Natural killer cell (primary cell): ENCODE data around the gene ANKS3. TPM values are rescaled to one million over a fixed set of nuclear protein-coding genes. Genes with fewer than 3 reads are reported as not detected.
"Not testable (repeated sequence)": the region's sequence is repeated elsewhere in the genome, so short reads cannot be mapped to it uniquely, and the experiment has no call there.

ENCODE experiments used
- ATAC-seq, 3 donors: fragments of 150-1000 bp in 2 of 3; fragments of 200-7000 bp in 1 of 3; cut with Tn5 transposase; 1 replicate in 1 of 3; 2 replicates in 2 of 3; pipeline ENCODE4 v1.10.0; 2021; ENCODE audit warnings: mild to moderate bottlenecking in 2 of 3, moderate library complexity in 2 of 3
- DNase-seq, 2 donors: peaks; one replicate each; pipeline versions ENCODE4 v3.0.0 to v3.0.0-alpha.2; 2013 to 2021; ENCODE audit warnings: mixed read lengths in 1 of 2
- H3K27ac ChIP-seq: one replicate; pipeline ENCODE4 v1.5.1; 2013; ENCODE audit warnings: mild to moderate bottlenecking, low read length
- H3K27me3 ChIP-seq: one replicate; pipeline ENCODE4 v1.6.1; 2013; ENCODE audit warnings: low read length; ENCODE audit not compliant: control insufficient read depth, insufficient read depth
- H3K36me3 ChIP-seq: one replicate; pipeline ENCODE4 v1.6.1; 2013; ENCODE audit warnings: low read length; ENCODE audit not compliant: control insufficient read depth, insufficient read depth
- H3K4me1 ChIP-seq: one replicate; pipeline ENCODE4 v1.6.1; 2013; ENCODE audit warnings: low read length; ENCODE audit not compliant: control insufficient read depth, insufficient read depth
- H3K4me3 ChIP-seq: one replicate; pipeline ENCODE4 v1.5.1; 2013; ENCODE audit warnings: low read length
- H3K9me3 ChIP-seq: one replicate; pipeline ENCODE4 v1.6.1; 2013; ENCODE audit warnings: low read length; ENCODE audit not compliant: control insufficient read depth, insufficient read depth
- H3K27ac Mint-ChIP-seq, 2 donors: one replicate each; pipeline ENCODE4 v1.8.0; 2022; ENCODE audit warnings: mild to moderate bottlenecking in 2 of 2, mixed read lengths in 2 of 2, moderate library complexity in 1 of 2
- H3K27me3 Mint-ChIP-seq, 2 donors: one replicate each; pipeline ENCODE4 v1.8.0; 2022; ENCODE audit warnings: low read depth in 2 of 2, mixed read lengths in 2 of 2
- H3K36me3 Mint-ChIP-seq: one replicate; pipeline ENCODE4 v1.8.0; 2022; ENCODE audit warnings: mixed read lengths
- H3K4me1 Mint-ChIP-seq, 2 donors: one replicate each; pipeline ENCODE4 v1.8.0; 2022; ENCODE audit warnings: mixed read lengths in 2 of 2
- H3K4me3 Mint-ChIP-seq: one replicate; pipeline ENCODE4 v1.8.0; 2022; ENCODE audit warnings: mild to moderate bottlenecking, moderate library complexity, mixed read lengths
- H3K9me3 Mint-ChIP-seq, 2 donors: one replicate each; pipeline ENCODE4 v1.8.0; 2022; ENCODE audit warnings: mixed read lengths in 2 of 2
- WGBS: methylation state at CpG from one replicate; pipeline ENCODE4 v1.1.7; 2013; ENCODE audit warnings: missing lambda C conversion rate; ENCODE audit not compliant: insufficient coverage; 5-methylcytosine and 5-hydroxymethylcytosine counted together
- intact Hi-C: fragments of 100-400 bp; cut with micrococcal nuclease; formaldehyde crosslinking; loops from one replicate; pipeline ENCODE4 v1.14.2; 2022
- total RNA-seq, 4 donors: library from RNA; stranded (reverse); fragments of 120-200 nt in 1 of 4; gene quantifications; one replicate each; pipeline versions ENCODE4 v1.2.3 to v1.2.4, GENCODE V29; 2013 to 2022
- TF ChIP-seq, protein P1 (sequence below): fragments of 200-600 bp; IDR thresholded peaks from one replicate; pipeline ENCODE4 v1.8.0; 2022; ENCODE audit warnings: antibody characterized with exemption

ANKS3 gene
- total RNA-seq, 3 donors from 2014 or later (not counting 1 experiment from before 2014, with no cell fraction given), result 19.7 to 20.8 (median 20.5) TPM

- intact Hi-C loops, result no loop called here
- Mint-ChIP-seq H3K27me3 (no peaks in the 10 kb centered on the region), H3K9me3 (no peaks in the 10 kb centered on the region), H3K36me3 (no peaks in the 10 kb centered on the region), H3K27ac (no peak overlapping the region), H3K4me1 (peaks cover 20 to 32% of the 10 kb centered on the region in 2 donors), H3K4me3 (no peak overlapping the region)
- Histone ChIP-seq H3K9me3 (no peaks in the 10 kb centered on the region), H3K27ac (no peak overlapping the region), H3K27me3 (no peaks in the 10 kb centered on the region), H3K4me1 (peaks cover 13% of the 10 kb centered on the region), H3K4me3 (no peak overlapping the region), H3K36me3 (peaks cover 41% of the 10 kb centered on the region)
- ATAC-seq (no peak), DNase-seq (no peak)
- WGBS, result 84% methylated on average over 13 of the region's 13 CpGs
- TF ChIP-seq, protein P1, sequence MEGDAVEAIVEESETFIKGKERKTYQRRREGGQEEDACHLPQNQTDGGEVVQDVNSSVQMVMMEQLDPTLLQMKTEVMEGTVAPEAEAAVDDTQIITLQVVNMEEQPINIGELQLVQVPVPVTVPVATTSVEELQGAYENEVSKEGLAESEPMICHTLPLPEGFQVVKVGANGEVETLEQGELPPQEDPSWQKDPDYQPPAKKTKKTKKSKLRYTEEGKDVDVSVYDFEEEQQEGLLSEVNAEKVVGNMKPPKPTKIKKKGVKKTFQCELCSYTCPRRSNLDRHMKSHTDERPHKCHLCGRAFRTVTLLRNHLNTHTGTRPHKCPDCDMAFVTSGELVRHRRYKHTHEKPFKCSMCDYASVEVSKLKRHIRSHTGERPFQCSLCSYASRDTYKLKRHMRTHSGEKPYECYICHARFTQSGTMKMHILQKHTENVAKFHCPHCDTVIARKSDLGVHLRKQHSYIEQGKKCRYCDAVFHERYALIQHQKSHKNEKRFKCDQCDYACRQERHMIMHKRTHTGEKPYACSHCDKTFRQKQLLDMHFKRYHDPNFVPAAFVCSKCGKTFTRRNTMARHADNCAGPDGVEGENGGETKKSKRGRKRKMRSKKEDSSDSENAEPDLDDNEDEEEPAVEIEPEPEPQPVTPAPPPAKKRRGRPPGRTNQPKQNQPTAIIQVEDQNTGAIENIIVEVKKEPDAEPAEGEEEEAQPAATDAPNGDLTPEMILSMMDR, result no peak
Measured at GRCh38 chr16:4651827-4652226, 82.2 kb downstream of the ANKS3 start.

DNA sequence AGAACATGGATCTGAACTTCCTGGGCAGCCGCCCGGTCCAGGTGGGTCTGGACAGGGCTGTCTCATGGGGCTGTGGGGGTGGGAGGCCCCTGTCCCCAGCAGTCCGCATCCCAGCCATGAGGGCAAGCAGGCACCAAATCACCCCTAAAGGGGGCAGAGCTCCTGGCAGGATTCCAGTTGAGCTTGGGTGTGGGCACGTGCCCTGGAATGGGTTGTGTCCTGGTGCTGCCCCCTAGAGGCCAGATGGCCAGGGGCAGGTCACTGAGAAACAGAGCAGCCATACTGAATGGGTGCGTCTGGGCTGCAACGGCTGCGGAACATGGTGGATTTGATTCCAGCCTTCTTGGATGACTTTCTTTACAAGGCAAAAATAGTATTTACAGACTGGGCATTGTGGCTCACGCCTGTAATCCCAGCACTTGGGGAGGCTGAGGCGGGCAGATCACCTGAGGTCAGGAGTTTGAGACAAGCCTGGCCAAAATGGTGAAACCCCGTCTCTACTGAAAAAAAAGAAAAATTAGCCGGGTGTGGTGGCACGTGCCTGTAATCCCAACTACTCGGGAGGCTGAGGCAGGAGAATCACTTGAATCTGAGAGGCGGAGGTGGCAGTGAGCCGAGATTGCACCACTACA is 83.5 kb downstream of the ANKS3 start:
- TF ChIP-seq, protein P1, result peak; percentile 80
- H3K9me3 ChIP-seq, H3K27ac ChIP-seq, H3K27me3 ChIP-seq, intact Hi-C loops, H3K4me3 ChIP-seq, H3K4me3 Mint-ChIP-seq, H3K9me3 Mint-ChIP-seq, H3K36me3 Mint-ChIP-seq, H3K27me3 Mint-ChIP-seq: not testable (repeated sequence)
- Mint-ChIP-seq H3K27ac (peak overlapping the region; percentile 51 to 72), H3K4me1 (peaks cover 24 to 35% of the 10 kb centered on the region in 2 donors)
- H3K4me1 ChIP-seq, result peaks cover 14% of the 10 kb centered on the region
- peaks cover 35% of the 10 kb centered on the region for H3K36me3 ChIP-seq
- 89% methylated on average over 15 of the region's 15 CpGs for WGBS
- ATAC-seq (peak; percentile 69 to 85 (median 79)), DNase-seq (peak; percentile 71 to 90)

DNA sequence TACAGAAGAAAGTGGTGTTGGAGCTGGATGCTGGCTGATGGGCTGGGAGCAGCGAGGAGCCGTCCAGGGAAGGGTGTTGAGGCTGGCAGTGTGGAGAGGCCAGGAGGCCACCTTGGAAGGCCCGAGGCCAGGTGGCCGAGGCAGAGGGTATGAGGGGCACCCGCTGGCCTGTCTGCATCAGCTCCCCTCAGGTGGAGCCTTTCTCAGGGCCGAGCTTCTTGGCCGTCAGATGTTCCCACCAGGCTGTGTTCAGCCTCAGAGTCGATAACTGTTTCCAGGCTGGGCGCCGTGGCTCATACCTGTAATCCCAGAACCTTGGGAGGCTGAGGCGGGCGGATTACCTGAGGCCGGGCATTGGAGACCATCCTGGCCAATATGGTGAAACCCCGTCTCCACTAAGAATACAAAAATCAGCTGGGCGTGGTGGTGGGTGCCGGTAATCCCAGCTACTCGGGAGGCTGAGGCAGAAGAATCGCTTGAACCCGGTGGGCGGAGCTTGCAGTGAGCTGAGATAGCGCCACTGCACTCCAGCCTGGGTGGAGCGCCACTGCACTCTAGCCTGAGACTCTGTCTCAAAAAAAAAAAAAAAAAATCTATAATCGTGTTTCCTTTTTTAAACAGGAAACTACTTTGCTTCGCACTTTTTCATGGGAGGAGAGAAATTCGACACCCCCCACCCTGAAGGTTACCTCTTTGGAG is 84.2 kb downstream of the ANKS3 start:
- Mint-ChIP-seq H3K36me3 (no peaks in the 10 kb centered on the region), H3K9me3 (no peaks in the 10 kb centered on the region), H3K27me3 (no peaks in the 10 kb centered on the region), H3K4me3 (no peak overlapping the region), H3K27ac (peak overlapping the region; percentile 51 to 83), H3K4me1 (peaks cover 29 to 39% of the 10 kb centered on the region in 2 donors)
- no peaks in the 10 kb centered on the region for H3K9me3 ChIP-seq
- peaks cover 32% of the 10 kb centered on the region for H3K36me3 ChIP-seq
- TF ChIP-seq, protein P1, result no peak
- no peak overlapping the region for H3K27ac ChIP-seq
- peaks cover 14% of the 10 kb centered on the region for H3K4me1 ChIP-seq
- DNase-seq, result peak in 1 of 2 donors; percentile 40
- no peak overlapping the region for H3K4me3 ChIP-seq
- 96% methylated on average over 22 of the region's 25 CpGs for WGBS
- intact Hi-C loops, result no loop called here
- no peaks in the 10 kb centered on the region for H3K27me3 ChIP-seq
- ATAC-seq, result peak; percentile 42 to 51 (median 43)
